T-helper 1 cell treated with Interleukin-12 subunit alpha and Interleukin-12 subunit beta and Interleukin-4 antibody, amounts not matched to agents 30 μg/mL and 1 μg/mL, for 36 hours (primary cell): ENCODE measurements around the gene CLEC4M.
"Not testable (repeated sequence)": the region's sequence is repeated elsewhere in the genome, so short reads cannot be mapped to it uniquely, and the experiment has no call there.

ENCODE experiments used
- H3K27ac Mint-ChIP-seq: one replicate; pipeline ENCODE4 v1.8.0; 2021; ENCODE audit warnings: mild to moderate bottlenecking, mixed read lengths
- H3K27me3 Mint-ChIP-seq: one replicate; pipeline ENCODE4 v1.8.0; 2021; ENCODE audit warnings: low read depth, mixed read lengths
- H3K36me3 Mint-ChIP-seq: one replicate; pipeline ENCODE4 v1.8.0; 2021; ENCODE audit warnings: low read depth, mixed read lengths
- H3K4me1 Mint-ChIP-seq: one replicate; pipeline ENCODE4 v1.8.0; 2021; ENCODE audit warnings: low read depth, mixed read lengths
- H3K4me3 Mint-ChIP-seq: one replicate; pipeline ENCODE4 v1.8.0; 2021; ENCODE audit warnings: mild to moderate bottlenecking, moderate library complexity, mixed read lengths
- H3K9me3 Mint-ChIP-seq: one replicate; pipeline ENCODE4 v1.8.0; 2021; ENCODE audit warnings: mixed read lengths

CLEC4M gene

DNA sequence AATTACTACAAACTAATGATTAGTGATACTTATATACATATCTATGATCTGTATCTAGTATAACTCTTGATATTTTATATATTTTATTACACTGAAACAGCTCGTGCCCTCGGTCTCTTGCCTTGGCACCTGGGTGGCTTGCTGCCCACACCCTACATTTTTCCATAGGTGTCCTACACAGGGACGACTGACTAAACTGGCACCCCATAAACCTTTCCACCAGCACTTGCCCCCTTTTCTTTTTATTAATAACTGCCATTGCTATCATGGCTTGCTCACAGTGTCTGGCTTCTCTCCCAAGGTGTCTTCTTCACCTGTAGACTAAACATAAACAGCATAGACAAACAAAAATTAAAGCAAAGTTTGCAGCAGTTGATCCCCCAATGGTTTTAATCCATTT, 30.4 kb downstream of the CLEC4M start:
- no peak overlapping the region for H3K27ac Mint-ChIP-seq
- H3K4me3 Mint-ChIP-seq: no peak overlapping the region
- no peaks in the 10 kb centered on the region for H3K36me3 Mint-ChIP-seq
- no peaks in the 10 kb centered on the region for H3K9me3 Mint-ChIP-seq
- H3K4me1 Mint-ChIP-seq: no peaks in the 10 kb centered on the region
- peaks cover 37% of the 10 kb centered on the region for H3K27me3 Mint-ChIP-seq

GRCh38 chr19:7795555-7796161, 32.6 kb downstream of the CLEC4M start:
- H3K4me1 Mint-ChIP-seq: peaks cover 5% of the 10 kb centered on the region
- H3K36me3 Mint-ChIP-seq: no peaks in the 10 kb centered on the region
- no peaks in the 10 kb centered on the region for H3K9me3 Mint-ChIP-seq
- H3K27ac Mint-ChIP-seq: no peak overlapping the region
- H3K27me3 Mint-ChIP-seq: peaks cover 35% of the 10 kb centered on the region
- no peak overlapping the region for H3K4me3 Mint-ChIP-seq

DNA sequence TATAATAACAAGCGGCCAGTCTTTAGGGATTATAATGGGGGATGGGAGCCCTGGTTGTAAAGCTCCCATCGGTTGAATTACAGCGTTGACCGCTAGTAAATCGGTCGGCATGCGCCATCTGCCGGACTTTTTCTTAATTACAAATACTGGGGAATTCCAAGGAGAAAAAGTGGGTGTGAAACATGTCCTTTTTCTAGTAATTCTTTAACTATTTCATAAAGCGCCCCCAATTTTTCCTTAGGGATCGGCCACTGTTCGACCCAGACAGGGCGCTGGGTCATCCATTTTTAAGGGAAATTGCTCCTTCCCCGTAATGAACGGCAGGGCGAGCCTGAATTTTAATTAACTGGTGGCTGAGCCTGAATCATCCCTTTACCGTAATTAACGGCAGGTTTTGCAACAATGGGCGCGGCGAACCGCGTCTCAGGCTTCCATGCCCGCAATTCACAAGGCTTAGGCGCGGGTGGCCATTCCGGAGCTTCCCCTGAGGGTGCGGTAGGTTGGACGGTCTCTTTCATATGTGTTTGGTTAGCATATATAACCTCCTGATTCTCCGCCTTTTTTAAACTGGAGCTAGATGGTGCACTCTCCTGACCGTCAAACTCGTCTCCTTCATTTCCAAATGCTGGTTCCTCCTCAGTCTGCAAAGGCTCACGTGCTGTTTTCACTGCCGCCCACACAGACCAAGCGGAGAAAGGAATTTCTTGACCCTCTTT, 36.8 kb downstream of the CLEC4M start:
- Mint-ChIP-seq H3K4me3 (no peak overlapping the region), H3K9me3 (peaks cover 14% of the 10 kb centered on the region), H3K27me3 (peaks cover 46% of the 10 kb centered on the region), H3K27ac (no peak overlapping the region), H3K36me3 (peaks cover 7% of the 10 kb centered on the region), H3K4me1 (peaks cover 5% of the 10 kb centered on the region)

GRCh38 chr19:7801020-7801570, 38.1 kb downstream of the CLEC4M start:
- H3K4me1 Mint-ChIP-seq: peaks cover 5% of the 10 kb centered on the region

DNA sequence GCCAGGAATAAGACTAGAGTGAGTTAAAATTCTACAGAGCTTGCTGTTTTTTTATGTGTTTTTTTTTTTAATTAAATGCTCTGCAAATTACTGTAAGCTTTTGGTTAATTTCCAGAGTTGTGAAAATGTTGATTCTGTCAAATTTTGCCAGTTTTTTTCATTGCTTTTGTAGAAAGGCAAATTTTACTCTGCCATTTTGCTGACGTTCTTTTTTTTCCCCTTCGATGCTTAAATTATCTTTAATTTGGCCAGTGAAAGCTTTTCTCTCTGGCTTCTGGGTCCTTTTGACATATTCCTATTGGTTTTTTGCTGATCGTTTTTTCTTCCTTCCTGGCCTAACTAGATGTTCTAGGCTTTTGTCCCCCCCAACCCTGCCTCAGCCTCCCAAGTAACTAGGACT, 43.2 kb downstream of the CLEC4M start:
- Mint-ChIP-seq H3K4me3 (no peak overlapping the region), H3K27ac (no peak overlapping the region), H3K27me3 (peaks cover 36% of the 10 kb centered on the region), H3K4me1 (peaks cover 9% of the 10 kb centered on the region), H3K9me3 (peaks cover 22% of the 10 kb centered on the region), H3K36me3 (peaks cover 9% of the 10 kb centered on the region)

More at GRCh38 chr19:7801020-7801570, 38.1 kb downstream of the CLEC4M start:
- Mint-ChIP-seq H3K9me3 (peaks cover 14% of the 10 kb centered on the region), H3K27me3 (peaks cover 49% of the 10 kb centered on the region), H3K36me3 (peaks cover 7% of the 10 kb centered on the region), H3K4me3 (no peak overlapping the region), H3K27ac (no peak overlapping the region)

DNA sequence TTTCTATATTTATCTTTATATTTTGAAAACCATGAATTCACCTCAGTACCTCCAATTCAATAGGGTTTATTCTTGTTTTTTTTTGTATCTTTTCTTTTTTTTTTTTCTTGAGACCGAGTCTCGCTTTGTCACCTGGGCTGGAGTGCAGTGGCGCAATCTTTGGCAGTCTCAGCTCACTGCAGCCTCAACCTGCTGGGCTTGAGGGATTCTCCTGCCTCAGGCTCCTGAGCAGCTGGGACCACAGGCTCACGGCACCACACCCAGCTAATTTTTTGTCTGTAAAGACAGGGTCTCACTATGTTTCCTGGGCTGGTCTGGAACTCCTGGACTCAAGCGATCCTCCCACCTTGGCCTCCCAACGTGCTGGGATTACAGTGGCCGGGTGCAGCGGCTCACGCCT, 43.8 kb downstream of the CLEC4M start:
- peaks cover 12% of the 10 kb centered on the region for H3K36me3 Mint-ChIP-seq
- H3K4me1 Mint-ChIP-seq: peaks cover 9% of the 10 kb centered on the region
- peaks cover 38% of the 10 kb centered on the region for H3K27me3 Mint-ChIP-seq
- H3K9me3 Mint-ChIP-seq: peaks cover 28% of the 10 kb centered on the region
- H3K4me3 Mint-ChIP-seq: no peak overlapping the region
- H3K27ac Mint-ChIP-seq: peak overlapping the region; percentile 18

- no peak overlapping the region for H3K4me3 Mint-ChIP-seq
- H3K27me3 Mint-ChIP-seq: peaks cover 29% of the 10 kb centered on the region
- H3K36me3 Mint-ChIP-seq: peaks cover 10% of the 10 kb centered on the region
- peaks cover 25% of the 10 kb centered on the region for H3K9me3 Mint-ChIP-seq
- peak overlapping the region; percentile 92 for H3K27ac Mint-ChIP-seq
- H3K4me1 Mint-ChIP-seq: peaks cover 9% of the 10 kb centered on the region
Observed at GRCh38 chr19:7808108-7808507, 45.1 kb downstream of the CLEC4M start.

GRCh38 chr19:7811989-7812388, 48.9 kb downstream of the CLEC4M start:
- H3K9me3 Mint-ChIP-seq: peaks cover 38% of the 10 kb centered on the region
- peaks cover 21% of the 10 kb centered on the region for H3K4me1 Mint-ChIP-seq
- H3K27ac Mint-ChIP-seq: no peak overlapping the region
- peaks cover 10% of the 10 kb centered on the region for H3K36me3 Mint-ChIP-seq
- no peak overlapping the region for H3K4me3 Mint-ChIP-seq
- H3K27me3 Mint-ChIP-seq: peaks cover 24% of the 10 kb centered on the region

DNA sequence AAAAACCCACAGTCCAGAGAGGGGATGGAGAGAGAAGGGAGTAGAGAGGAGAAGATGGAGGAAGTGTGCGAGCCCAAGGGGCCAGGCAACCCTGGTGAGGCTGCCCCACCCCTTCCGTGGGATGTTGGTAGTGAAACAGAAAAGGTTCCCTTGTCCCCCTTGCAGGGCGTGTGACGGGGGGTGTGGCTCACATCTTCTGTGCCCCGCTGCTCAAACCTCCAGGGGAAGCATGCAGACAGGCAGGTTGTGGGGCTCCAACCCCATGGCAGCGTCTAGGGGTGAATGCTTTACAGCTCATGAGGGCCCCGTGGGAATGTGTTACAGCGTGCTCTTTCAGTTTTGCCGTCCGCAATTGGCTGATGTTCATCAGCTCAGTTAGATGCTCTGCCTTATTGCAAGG, 52.3 kb downstream of the CLEC4M start:
- peaks cover 38% of the 10 kb centered on the region for H3K27me3 Mint-ChIP-seq
- peak overlapping the region; percentile 1 for H3K27ac Mint-ChIP-seq
- H3K4me1 Mint-ChIP-seq: peaks cover 16% of the 10 kb centered on the region
- no peak overlapping the region for H3K4me3 Mint-ChIP-seq
- peaks cover 47% of the 10 kb centered on the region for H3K9me3 Mint-ChIP-seq
- peaks cover 10% of the 10 kb centered on the region for H3K36me3 Mint-ChIP-seq

GRCh38 chr19:7816040-7816439, 53.0 kb downstream of the CLEC4M start:
- Mint-ChIP-seq H3K4me1 (peaks cover 16% of the 10 kb centered on the region), H3K9me3 (peaks cover 40% of the 10 kb centered on the region), H3K27me3 (peaks cover 40% of the 10 kb centered on the region)
- H3K36me3 Mint-ChIP-seq, H3K4me3 Mint-ChIP-seq, H3K27ac Mint-ChIP-seq: not testable (repeated sequence)

DNA sequence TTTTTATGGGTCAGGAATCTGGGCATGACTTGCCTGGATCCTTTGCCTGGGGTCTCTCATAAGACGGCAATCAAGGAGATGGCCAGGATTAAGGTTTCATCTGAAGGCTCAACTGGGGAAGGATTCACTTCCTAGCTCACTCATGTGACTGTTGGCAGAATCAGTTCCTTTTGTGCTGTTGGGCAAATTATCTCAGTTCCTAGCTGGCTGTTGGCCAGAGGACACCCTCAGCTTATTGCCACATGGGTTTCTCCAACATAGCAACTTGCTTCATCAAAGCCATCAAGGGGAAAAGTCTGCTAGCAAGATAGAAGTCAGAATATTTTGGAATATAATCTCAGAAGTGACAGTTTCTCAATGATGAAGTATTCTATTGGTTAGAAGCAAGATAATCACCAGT, 54.8 kb downstream of the CLEC4M start:
- Mint-ChIP-seq H3K4me1 (peaks cover 16% of the 10 kb centered on the region), H3K27me3 (peaks cover 40% of the 10 kb centered on the region), H3K36me3 (no peaks in the 10 kb centered on the region), H3K27ac (no peak overlapping the region), H3K9me3 (peaks cover 25% of the 10 kb centered on the region), H3K4me3 (no peak overlapping the region)

DNA sequence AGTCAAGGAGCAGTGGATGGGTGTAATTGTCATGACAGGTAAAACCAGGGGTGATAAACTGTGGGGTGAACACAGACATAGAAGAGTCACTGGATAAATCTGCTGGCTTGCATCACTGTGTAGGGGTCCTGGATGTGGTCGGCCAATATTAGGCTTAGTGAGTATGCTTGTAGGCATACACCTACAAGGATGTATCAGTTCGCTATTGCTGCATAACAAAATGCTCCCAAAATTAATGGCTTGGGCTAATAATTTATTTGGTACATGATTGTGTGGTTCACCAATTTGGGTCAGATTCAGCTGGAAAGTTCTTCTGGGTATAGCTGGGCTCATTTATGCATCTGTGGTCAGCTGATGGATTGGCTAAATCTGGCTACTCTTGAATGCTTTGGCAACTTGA, 55.8 kb downstream of the CLEC4M start:
- no peak overlapping the region for H3K27ac Mint-ChIP-seq
- peaks cover 16% of the 10 kb centered on the region for H3K4me1 Mint-ChIP-seq
- H3K9me3 Mint-ChIP-seq: peaks cover 25% of the 10 kb centered on the region
- H3K27me3 Mint-ChIP-seq: peaks cover 46% of the 10 kb centered on the region
- H3K4me3 Mint-ChIP-seq: no peak overlapping the region
- H3K36me3 Mint-ChIP-seq: no peaks in the 10 kb centered on the region
